HCT116 (cell line): Measurements from ENCODE around the gene TTC23. TPM values are rescaled to one million over a fixed set of nuclear protein-coding genes. Genes with fewer than 3 reads are reported as not detected.

Experiments
- ATAC-seq: fragments of 200-7000 bp; cut with Tn5 transposase; 2 replicates; pipeline ENCODE4 v1.9.1; 2020; ENCODE audit warnings: mild to moderate bottlenecking, moderate library complexity
- BruUV-seq: library from RNA; stranded (reverse); fragments of 400-500 nt; replicated peaks from 2 replicates; lab custom pipeline; 2021; lab: Mats Ljungman, UMichigan
- CTCF ChIA-PET: fragments of 300-600 bp; sonication (Branson Sonifier 250); formaldehyde crosslinking; loops from one replicate; lab custom pipeline; 2021; ENCODE audit warnings: antibody characterized with exemption; lab: Charles Lee
- POLR2A ChIA-PET: fragments of 300-600, 350-600 bp; sonication (Branson Sonifier 250); formaldehyde crosslinking; loops from one replicate; lab custom pipeline; 2021; ENCODE audit warnings: antibody characterized with exemption; lab: Charles Lee
- RAD21 ChIA-PET, 2 experiments: fragments of 300-600 bp; sonication (Branson Sonifier 250); formaldehyde crosslinking; loops; one replicate each; lab custom pipeline; 2023; ENCODE audit warnings: low total read pairs in 2 of 2; ENCODE audit not compliant: uncharacterized antibody in 2 of 2, unreplicated experiment in 2 of 2, low non-redundant PET in 1 of 2; lab: Charles Lee
- DNase-seq: peaks from one replicate; pipeline ENCODE4 v3.0.0-alpha.2; 2010; ENCODE audit warnings: low read depth, low spot score
- H2AFZ ChIP-seq: fragments of 200-600 bp; shearing (Covaris generic), sonication (generic); 2 replicates; pipeline ENCODE4 v1.6.1; 2017; ENCODE audit warnings: low read depth, mixed run types, mixed read lengths, antibody characterized with exemption, low read length; ENCODE audit not compliant: poor library complexity, severe bottlenecking
- H3K27ac ChIP-seq: 2 replicates; pipeline ENCODE4 v1.5.1; 2012; ENCODE audit warnings: low read depth, low read length
- H3K27me3 ChIP-seq: fragments of 200-600 bp; sonication (generic); 2 replicates; pipeline ENCODE4 v1.6.1; 2016; ENCODE audit warnings: mixed run types, low read length, mixed read lengths; ENCODE audit not compliant: insufficient read depth
- H3K36me3 ChIP-seq, 2 experiments: fragments of 200-500 bp in 1 of 2; fragments of 200-600 bp in 1 of 2; sonication (Bioruptor generic) in 1 of 2; sonication (generic) in 1 of 2; 2 replicates each; pipeline versions ENCODE4 v1.5.1 to v1.6.1; 2014 to 2016; ENCODE audit warnings: low read length in 2 of 2, inconsistent platforms in 1 of 2, mixed read lengths in 1 of 2, mixed run types in 1 of 2; ENCODE audit not compliant: insufficient read depth in 2 of 2, control insufficient read depth in 1 of 2
- H3K4me1 ChIP-seq, 2 experiments: fragments of 200-600 bp in 1 of 2; sonication (generic) in 1 of 2; 2 replicates each; pipeline versions ENCODE4 v1.5.1 to v1.6.1; 2012 to 2017; ENCODE audit warnings: low read length in 2 of 2, inconsistent platforms in 1 of 2, mild to moderate bottlenecking in 1 of 2, mixed read lengths in 1 of 2, mixed run types in 1 of 2, moderate library complexity in 1 of 2; ENCODE audit not compliant: insufficient read depth in 2 of 2, control insufficient read depth in 1 of 2
- H3K4me2 ChIP-seq: fragments of 200-600 bp; sonication (generic); 2 replicates; pipeline ENCODE4 v1.6.1; 2017; ENCODE audit warnings: mixed run types, low read length, mixed read lengths
- H3K4me3 ChIP-seq, 2 experiments: fragments of 200-600 bp in 1 of 2; sonication (generic) in 1 of 2; replicated peaks in 1 of 2; 2 replicates each; pipeline ENCODE4 v1.5.1; 2011 to 2016; ENCODE audit warnings: low read length in 2 of 2, control low read depth in 1 of 2, low read depth in 1 of 2, mild to moderate bottlenecking in 1 of 2, mixed read lengths in 1 of 2, mixed run types in 1 of 2
- H3K79me2 ChIP-seq: fragments of 200-600 bp; sonication (generic); 2 replicates; pipeline ENCODE4 v1.6.1; 2017; ENCODE audit warnings: mild to moderate bottlenecking, mixed run types, low read length, moderate library complexity, mixed read lengths; ENCODE audit not compliant: insufficient read depth
- H3K9ac ChIP-seq: fragments of 200-600 bp; sonication (generic); 2 replicates; pipeline ENCODE4 v1.6.1; 2016; ENCODE audit warnings: low read length, mixed read lengths
- H3K9me2 ChIP-seq: fragments of 200-600 bp; sonication (generic), shearing (Covaris generic); 2 replicates; pipeline ENCODE4 v1.6.1; 2017; ENCODE audit warnings: mixed run types, mild to moderate bottlenecking, moderate library complexity; ENCODE audit not compliant: insufficient read depth
- H3K9me3 ChIP-seq, 2 experiments: fragments of 200-500 bp in 1 of 2; fragments of 200-600 bp in 1 of 2; sonication (Bioruptor generic) in 1 of 2; sonication (generic) in 1 of 2; 2 replicates each; pipeline ENCODE4 v1.6.1; 2014 to 2017; ENCODE audit warnings: low read length in 2 of 2, mixed read lengths in 2 of 2, inconsistent platforms in 1 of 2, low read depth in 1 of 2, mild to moderate bottlenecking in 1 of 2, mixed run types in 1 of 2, moderate library complexity in 1 of 2; ENCODE audit not compliant: control insufficient read depth in 1 of 2, insufficient read depth in 1 of 2
- H4K20me1 ChIP-seq: fragments of 200-600 bp; sonication (generic), shearing (Covaris generic); 2 replicates; pipeline ENCODE4 v1.6.1; 2017; ENCODE audit warnings: mixed run types, mild to moderate bottlenecking, moderate library complexity; ENCODE audit not compliant: insufficient read depth
- CBX3 ChIP-seq: IDR thresholded peaks from 2 replicates; pipeline ENCODE4 v1.6.1; 2012; ENCODE audit warnings: low read depth
- CEBPB ChIP-seq: IDR thresholded peaks from 2 replicates; pipeline ENCODE4 v1.6.1; 2012; ENCODE audit warnings: low read depth
- ELF1 ChIP-seq: IDR thresholded peaks from 2 replicates; pipeline ENCODE4 v1.6.1; 2012; ENCODE audit warnings: low read depth, borderline replicate concordance
- EZH2 ChIP-seq: fragments of 200-600 bp; sonication (generic); IDR thresholded peaks from 2 replicates; pipeline ENCODE4 v1.6.1; 2017; ENCODE audit warnings: antibody characterized with exemption, mixed run types
- JUND ChIP-seq: IDR thresholded peaks from 2 replicates; pipeline ENCODE4 v1.6.1; 2012
- RAD21 ChIP-seq: IDR thresholded peaks from 2 replicates; pipeline ENCODE4 v1.6.1; 2012; ENCODE audit warnings: low read depth, mild to moderate bottlenecking
- SP1 ChIP-seq: IDR thresholded peaks from 2 replicates; pipeline ENCODE4 v1.6.1; 2012; ENCODE audit warnings: low read depth
- ZFX ChIP-seq: fragments of 450-650 bp; IDR thresholded peaks from 2 replicates; pipeline ENCODE4 v1.6.1; 2017
- ZNF274 ChIP-seq: fragments of 200-500 bp; sonication (Bioruptor generic); IDR thresholded peaks from 2 replicates; pipeline ENCODE4 v1.6.1; 2014; ENCODE audit warnings: mild to moderate bottlenecking, low read depth, low read length, inconsistent platforms
- intact Hi-C: fragments of 100-400 bp; cut with micrococcal nuclease; formaldehyde crosslinking; loops from 2 replicates; pipeline ENCODE4 v1.10.0; 2022
- total RNA-seq: library from RNA; stranded (reverse); gene quantifications from one replicate; pipeline ENCODE4 v1.2.1, GENCODE V29; 2021; ENCODE audit not compliant: unreplicated experiment
- TF ChIP-seq, protein P1 (sequence below): IDR thresholded peaks from 2 replicates; pipeline ENCODE4 v1.6.1; 2011; ENCODE audit warnings: mild to moderate bottlenecking, low read length, moderate library complexity; ENCODE audit not compliant: insufficient replicate concordance; ENCODE audit errors: extremely low read depth

Gene TTC23
- total RNA-seq, 1 experiment from 2014 or later: 10.2 TPM

DNA sequence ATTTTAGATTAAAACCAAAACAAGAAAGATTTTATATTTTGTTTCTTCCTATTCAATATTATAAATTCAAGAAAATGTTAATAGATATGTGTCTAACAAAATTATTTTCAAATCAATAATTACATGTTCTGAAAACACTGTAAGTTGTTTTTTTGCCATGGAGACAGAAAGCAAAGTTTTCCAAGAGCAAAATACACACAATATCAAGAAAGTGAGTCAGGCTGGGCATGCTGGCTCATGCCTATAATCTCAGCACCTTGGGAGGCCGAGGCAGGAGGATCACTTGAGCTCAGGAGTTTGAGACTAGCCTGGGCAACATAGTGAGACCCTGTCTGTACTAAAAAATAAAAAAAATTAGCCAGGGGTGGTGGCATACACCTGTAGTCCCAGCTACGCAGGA is 71.7 kb downstream of the TTC23 start (continued):
- TF ChIP-seq, protein P1, sequence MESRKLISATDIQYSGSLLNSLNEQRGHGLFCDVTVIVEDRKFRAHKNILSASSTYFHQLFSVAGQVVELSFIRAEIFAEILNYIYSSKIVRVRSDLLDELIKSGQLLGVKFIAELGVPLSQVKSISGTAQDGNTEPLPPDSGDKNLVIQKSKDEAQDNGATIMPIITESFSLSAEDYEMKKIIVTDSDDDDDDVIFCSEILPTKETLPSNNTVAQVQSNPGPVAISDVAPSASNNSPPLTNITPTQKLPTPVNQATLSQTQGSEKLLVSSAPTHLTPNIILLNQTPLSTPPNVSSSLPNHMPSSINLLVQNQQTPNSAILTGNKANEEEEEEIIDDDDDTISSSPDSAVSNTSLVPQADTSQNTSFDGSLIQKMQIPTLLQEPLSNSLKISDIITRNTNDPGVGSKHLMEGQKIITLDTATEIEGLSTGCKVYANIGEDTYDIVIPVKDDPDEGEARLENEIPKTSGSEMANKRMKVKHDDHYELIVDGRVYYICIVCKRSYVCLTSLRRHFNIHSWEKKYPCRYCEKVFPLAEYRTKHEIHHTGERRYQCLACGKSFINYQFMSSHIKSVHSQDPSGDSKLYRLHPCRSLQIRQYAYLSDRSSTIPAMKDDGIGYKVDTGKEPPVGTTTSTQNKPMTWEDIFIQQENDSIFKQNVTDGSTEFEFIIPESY: no peak
- TF ChIP-seq RAD21 (no peak), ZFX (no peak), SP1 (no peak), JUND (no peak), CEBPB (no peak)

DNA sequence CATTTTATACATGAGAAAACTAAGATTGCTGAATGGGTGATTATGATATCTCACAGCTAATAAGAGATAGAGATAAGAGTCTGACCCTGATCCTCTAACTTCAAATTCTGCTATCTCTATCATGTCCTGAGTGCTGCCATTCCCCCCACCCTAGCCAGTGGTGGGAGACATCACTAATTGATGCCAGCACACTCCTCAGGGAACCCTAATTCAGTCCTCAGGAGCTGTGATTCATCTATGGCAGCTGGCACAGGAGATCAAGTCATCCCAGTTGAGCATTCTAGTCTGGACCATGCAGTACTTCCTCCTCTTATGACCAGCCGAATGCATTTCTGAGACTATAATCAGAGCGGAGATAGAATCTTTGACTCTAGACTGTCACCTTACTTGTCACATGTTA is 72.6 kb downstream of the TTC23 start:
- intact Hi-C loops: no loop called here
- POLR2A ChIA-PET: no interaction called here
- no peaks in the 10 kb centered on the region for H3K27me3 ChIP-seq

More for the DNA sequence above, 72.6 kb downstream of the TTC23 start:
- no peak overlapping the region for H2AFZ ChIP-seq
- no peak overlapping the region for H3K9ac ChIP-seq
- H3K36me3 ChIP-seq: 0 out of 4 replicates have a peak, but pooled peaks cover 0 to 2% of the 10 kb centered on the region in 2 experiments
- H3K4me2 ChIP-seq: no peak overlapping the region
- H3K9me3 ChIP-seq: no peaks in the 10 kb centered on the region
- no TSS peak for BruUV-seq
- TF ChIP-seq ELF1 (no peak), CBX3 (no peak), ZNF274 (no peak), CEBPB (no peak), EZH2 (no peak)
- H3K27ac ChIP-seq: no peak overlapping the region
- H3K9me2 ChIP-seq: no peaks in the 10 kb centered on the region
- ATAC-seq: no peak
- no peaks in the 10 kb centered on the region for H3K4me1 ChIP-seq
- DNase-seq: no peak
- RAD21 ChIA-PET: no interaction called here
- no peaks in the 10 kb centered on the region for H3K79me2 ChIP-seq
- no peaks in the 10 kb centered on the region for H4K20me1 ChIP-seq
- no peak overlapping the region for H3K4me3 ChIP-seq
- CTCF ChIA-PET: no interaction called here
